ENCODE measurements around the gene NADK.
A peak's percentile ranks its signal among the peaks of the same experiment; 100 is the strongest.

Gene NADK, protein sequence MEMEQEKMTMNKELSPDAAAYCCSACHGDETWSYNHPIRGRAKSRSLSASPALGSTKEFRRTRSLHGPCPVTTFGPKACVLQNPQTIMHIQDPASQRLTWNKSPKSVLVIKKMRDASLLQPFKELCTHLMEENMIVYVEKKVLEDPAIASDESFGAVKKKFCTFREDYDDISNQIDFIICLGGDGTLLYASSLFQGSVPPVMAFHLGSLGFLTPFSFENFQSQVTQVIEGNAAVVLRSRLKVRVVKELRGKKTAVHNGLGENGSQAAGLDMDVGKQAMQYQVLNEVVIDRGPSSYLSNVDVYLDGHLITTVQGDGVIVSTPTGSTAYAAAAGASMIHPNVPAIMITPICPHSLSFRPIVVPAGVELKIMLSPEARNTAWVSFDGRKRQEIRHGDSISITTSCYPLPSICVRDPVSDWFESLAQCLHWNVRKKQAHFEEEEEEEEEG

DNA sequence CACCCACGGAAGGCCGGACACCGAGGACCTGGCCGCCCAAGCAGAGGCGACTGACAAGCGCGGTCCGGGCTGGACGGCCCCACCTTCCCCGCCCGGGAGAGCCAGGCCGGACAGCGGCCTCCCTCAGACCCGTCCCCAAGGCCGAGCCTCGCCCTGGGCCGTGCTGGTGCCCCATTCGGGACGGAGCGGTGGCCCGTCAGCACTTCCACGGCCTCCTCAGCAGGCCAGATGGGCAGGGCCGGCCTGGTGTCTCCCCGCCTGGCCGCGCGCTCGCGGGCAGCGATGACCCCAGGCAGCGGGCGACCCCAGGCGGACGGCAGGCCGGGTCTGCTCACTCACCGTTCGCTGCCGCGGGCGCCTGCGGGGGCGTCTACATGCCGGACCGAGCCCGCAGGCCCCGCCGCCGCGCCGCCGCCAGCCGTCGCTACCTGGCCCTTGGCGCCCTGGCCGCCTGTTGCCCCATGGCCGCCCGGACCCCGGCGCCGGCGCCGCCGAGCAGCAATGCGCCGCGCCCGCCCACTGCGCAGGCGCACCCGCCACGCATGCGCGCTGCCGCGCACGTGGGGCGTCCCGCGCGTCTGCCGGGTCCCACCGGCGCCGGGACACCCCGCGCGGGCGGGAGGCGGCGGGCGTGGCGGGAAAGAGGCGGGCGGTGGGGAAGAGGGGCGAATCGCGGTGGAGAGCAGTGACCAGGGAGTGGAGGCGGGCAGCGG, at the start of gene NADK:
NADK (minus strand) TSS at position 521 of the 713 bp plus-strand sequence. CDS start 13,064 bp downstream, outside the sequence.
- peak; percentile 76 for DNase-seq

DNA sequence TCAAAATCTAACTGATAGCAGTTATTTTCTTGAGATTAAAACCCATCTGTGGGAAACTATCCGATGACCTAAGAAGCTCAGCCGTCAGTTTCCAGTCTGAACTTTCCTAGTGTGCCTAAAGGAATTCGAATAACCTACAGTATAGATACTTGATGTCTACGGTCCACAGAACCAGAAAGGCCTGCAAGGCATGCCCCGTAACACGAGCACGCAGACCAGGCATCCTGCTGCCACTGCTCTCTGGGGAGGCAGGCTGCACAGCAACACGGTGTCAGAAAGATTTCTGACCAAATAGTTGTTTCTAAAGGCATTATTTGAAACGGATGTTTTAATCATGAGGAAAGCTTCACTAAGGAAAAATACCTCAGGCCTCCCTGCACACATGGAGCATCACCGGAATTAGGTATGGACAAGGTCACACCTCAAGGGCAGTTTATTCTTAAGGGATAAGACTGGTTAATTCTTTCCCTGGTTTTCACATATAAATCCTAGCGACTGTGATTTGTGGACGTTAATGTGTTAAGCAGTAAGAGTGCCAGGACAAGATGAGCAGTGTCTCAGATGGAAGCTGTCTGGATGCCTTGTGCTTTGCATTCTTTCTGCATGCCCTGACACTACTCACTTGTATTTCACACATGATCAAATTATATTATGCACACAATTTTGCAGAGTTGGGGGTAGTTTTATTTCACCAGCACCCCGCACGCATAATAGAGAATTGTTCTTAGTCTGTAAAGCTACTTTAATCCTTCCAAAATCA, 49.0 kb upstream of the NADK start:
- DNase-seq, result no peak

DNA sequence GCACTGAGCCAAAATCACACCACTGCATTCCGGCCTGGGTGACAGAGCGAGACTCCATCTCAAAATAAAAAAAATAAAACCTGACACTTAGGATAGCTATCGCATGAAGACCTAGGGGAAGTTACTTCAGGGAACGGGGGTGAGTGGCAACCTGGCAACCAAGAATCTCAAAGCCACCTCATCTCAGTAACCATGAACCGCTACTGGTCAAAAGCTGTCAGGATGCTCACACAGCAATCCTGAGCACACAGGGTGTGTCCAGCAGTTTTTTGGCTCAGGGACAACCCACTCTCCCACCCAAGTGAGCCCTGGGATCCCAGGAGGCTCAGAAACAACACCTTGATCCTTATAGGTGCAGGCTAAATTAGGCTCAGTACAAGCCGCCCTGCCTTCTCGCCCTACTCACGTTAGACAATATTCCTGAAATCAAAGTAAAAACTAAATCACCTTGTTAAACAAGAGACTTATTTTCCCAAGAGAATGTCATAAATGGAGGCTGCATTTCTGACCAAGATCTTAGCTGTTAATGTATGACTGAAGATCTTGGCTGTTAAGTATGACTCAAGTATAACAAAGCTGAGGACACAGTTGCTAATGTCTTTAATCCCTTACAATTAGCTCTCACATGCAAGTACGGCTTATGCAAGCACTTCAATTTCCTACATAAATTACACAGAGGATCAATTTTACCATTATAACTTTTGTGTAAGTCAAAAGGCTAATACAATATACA, 48.3 kb upstream of the NADK start:
- no peak for DNase-seq

DNA sequence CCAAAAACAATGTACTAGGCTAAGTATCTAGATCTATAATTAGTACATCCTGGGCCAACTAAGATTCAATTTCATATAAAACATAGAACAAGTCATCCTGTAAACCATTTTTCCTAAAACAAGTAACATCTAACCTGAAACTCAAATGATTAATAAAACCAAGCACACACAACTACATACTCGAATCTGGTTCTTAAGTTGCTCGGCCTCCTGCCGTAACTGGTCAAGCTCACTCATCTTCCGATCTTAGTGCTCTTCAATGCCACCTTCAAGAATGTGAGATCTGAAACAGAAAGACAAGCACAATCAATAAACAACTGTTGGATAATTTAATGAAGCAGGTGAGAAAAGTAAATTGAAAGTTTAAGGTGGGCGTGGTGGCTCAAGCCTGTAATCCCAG, 46.9 kb upstream of the NADK start:
- DNase-seq, result no peak

DNA sequence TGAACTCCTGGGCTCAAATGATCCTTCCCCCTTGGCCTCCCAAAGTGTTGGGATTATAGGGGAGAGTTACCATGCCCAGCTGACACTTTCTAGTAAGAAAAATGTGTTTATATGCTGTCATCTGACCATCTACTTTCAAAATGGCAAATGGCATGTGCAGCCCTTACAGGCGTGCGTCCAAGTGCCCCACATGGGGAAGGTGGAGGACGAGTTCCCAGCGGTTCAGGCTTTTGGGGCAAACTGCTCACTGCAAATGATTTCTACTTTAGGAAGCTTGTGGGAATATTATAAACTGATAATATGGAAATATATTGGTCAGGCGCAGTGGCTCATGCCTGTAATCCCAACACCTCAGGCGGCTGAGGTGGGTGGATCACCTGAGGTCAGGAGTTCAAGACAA, 41.5 kb upstream of the NADK start:
- DNase-seq, result no peak

DNA sequence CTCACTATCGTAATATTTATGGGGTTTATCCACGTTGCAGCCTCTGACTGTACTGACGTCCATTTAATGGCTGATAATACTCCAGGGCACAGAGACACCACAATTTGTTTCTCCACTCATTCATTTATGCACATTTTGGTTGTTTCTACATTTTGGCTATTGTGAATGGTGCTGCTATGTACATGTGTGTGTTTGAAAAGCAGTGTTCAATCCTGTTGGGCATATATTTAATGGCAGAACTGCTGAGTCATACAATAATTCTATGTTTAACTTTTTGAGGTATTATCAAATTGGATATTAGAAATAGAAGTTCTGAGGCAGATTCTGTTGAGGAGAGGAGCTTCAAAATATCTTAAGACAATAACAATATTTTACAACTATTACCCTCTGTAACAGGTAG, 39.0 kb upstream of the NADK start:
- no peak for DNase-seq

DNA sequence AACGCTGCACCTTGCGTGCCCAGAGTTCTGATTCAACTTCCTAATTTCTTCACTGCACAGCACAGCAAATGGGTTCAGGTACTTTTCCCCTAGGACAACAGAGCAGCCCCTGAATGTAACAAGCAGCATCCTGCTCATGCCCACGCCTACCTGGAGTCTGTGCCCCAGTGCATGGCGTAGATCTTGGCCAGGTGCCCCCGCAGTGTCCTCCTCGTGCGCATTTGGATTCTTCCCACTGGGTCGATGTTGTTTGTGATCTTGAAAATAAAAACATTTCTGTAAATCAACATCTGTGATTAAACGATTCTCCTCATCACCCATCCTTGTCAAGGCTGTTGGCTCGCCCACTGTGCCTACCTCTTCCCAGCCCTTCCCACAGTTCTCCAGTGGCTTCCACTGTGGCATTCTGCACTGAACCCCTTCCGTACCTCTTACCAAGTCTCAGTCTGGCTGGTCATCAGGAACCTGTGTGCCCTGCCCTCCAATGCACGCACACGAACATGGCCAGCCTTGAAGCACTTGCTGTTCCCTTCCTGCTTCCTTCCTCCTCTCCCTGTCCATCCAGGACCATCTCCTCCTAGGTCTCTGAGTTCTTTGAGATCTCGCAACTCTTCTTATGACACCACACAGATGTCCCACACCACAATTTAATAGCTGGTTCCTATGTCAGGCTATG, 37.5 kb upstream of the NADK start:
- no peak for DNase-seq

DNA sequence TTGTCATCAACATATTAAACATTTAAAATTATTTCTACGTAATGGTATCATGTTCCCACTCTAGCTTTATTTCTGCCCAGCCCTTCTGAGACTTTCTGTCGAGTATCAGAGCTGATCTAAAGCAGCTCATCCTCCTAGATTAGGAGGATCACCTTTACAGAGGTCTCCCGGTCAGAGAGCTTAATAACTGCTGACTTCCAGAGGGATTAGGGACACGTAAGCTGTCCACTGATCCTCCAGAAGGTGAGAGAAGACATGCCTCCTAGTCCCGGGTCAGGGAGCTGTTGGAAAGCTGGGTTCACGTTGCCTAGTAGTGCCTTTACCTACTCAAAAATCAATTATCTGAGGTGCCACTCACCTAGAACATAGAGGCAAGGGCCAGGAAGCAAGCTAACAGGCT, 31.2 kb upstream of the NADK start:
- no peak for DNase-seq

DNA sequence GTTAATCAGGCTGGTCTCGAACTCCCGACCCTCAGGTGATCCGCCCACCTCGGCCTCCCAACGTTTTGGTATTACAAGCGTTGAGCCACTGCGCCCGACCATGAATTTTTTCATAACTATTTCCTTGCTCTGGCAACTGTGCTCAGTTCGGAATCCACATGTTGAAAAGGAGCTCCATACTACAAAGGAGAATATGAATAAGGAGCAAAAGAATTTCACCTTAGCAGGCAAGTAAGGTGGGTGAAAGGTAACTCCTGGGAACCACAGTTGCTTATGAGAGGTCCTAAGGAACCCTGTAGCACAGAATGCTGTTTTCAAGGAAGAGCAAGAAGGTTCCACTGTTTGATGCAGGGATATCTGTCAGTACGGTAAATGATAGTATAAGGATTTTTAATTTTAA, 29.9 kb upstream of the NADK start:
- DNase-seq, result no peak

DNA sequence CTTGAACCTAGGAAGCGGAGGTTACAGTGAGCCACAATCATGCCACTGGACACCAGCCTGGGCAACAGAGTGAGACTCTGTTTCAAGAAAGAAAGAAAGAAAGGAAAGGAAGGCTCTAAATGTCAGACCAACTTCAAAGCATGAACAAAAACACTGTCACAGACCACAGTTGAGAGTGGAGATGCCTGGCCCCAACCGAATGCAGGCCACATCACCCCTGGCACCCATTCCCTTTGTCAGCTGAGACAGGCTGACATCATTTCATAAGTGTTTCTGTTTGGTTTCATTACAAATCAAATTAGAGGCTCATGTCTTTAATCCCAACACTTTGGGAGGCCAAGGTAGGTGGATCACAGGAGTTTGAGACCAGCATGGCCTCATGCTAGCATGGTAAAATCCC, 28.6 kb upstream of the NADK start:
- DNase-seq, result no peak

DNA sequence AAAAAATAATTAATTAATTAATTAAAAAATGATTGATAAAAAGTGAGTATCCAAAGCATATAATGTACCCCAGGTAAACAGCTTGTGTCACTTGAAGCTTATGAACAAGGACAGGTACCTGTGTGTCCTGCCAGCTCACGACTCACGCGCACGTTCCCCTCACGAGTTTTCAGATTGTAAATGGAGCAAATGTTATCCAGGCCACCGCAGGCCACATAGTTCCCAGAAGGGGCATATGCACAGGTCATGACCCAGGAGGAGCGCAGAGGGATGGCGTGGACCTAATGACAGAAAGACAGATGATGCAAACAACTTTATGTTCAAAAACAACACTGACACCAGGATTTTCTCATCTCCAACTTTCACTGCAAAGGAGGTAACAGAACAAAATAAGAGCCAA, 26.0 kb upstream of the NADK start:
- DNase-seq, result no peak

DNA sequence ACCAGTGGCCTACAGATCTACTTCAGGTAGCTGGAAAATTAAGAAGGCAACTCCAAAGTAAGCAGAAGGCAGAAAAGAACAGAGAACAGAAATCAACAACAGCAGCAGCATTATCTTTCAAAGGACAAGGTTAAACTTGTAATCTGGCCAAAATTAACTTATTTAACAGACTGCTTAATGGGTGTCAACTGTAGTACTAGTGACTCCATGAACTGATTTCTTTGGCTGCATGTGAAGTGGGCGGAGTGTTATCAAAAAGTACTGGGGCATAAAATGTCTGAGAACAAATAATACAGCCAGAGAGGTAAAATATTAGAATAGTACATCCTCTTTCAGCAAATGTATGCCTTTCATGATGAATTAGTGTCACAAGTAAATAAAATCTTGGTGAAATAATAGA, 24.6 kb upstream of the NADK start:
- DNase-seq, result no peak

DNA sequence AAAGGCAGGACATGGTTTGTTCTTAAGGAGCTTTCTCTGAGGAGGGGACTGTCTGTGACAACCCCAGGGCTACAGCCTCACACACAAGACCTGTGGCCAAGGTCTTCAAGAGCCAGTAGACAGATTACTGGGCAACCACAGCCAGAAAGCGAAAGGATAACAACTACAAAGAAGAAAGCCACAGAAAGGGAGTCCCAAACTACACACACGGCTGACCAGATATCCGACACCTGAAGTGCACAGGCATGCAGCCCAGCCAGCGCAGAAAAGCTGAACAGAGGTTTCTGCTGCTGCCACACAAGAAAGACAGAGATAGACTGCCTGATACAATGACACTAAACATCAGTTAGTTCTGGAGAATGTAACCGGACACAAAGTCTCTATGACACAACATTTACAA, 21.4 kb upstream of the NADK start:
- DNase-seq, result no peak

DNA sequence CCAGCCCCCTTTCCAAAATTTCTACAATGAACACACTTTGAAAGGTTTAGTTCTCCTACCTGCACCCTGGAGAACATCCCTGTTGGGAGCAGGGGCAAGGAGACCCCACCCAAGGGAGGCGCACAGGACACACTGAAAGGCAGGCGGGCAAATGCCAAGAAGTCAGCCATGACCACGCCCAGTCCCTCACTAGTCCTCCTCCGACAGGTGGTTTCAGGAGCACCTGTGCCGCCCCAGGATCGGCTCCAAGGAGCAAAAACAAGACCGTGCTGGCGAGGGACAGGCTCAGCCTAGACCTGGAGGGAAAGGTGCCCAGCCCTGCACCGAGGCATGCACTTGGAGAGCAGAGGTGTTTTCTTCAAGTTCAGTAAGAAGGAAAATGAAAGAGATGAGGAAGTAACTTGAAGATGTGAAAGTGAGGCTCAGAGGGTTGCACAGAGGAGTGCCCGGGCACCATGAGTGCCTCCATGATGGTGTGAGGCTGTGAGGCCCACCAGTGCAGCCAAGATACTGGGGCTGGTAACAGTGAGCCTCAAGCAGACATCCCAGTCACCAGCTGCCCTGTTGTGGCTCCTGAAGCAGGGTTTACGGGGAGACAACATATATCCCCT, 19.6 kb upstream of the NADK start:
- DNase-seq, result no peak

DNA sequence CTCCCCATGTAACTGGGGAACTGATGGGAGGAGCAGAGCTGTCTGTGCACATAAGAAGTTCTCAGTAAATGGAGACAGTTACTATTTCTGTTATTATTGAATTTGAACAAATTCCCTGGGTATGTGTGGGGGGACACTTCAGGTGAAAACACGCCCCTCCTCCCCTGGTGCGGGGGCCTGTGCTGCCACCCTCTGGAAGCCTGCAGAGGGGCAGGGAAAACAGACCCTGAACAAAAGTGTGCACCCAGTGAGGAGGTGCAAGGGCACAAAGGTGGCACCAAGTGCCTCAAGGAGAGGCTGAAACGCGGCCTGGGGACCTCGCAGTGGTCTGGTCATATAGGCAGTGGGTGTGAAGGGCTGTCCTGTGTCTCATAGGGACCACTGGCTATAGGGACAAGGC, 18.2 kb upstream of the NADK start:
- DNase-seq, result no peak

DNA sequence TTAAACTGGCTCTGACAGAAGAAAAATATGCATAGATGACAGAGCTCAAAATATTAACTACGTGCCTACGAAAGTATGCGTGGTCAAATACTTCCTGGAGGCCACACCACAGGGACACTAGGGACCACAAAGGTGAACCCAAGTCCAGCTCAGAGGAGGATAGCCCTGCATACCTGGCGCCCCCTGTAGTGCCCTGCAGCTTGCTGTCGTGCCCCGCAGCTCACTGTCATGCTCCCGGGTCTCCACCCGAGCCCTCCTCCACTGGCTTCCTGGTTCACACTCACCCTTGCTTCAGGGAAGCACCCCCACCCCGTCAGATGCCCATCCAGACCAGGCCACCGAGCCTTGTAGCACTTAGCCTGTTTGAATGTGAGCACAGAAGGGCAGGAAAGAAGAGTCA, 16.7 kb upstream of the NADK start:
- DNase-seq, result no peak

DNA sequence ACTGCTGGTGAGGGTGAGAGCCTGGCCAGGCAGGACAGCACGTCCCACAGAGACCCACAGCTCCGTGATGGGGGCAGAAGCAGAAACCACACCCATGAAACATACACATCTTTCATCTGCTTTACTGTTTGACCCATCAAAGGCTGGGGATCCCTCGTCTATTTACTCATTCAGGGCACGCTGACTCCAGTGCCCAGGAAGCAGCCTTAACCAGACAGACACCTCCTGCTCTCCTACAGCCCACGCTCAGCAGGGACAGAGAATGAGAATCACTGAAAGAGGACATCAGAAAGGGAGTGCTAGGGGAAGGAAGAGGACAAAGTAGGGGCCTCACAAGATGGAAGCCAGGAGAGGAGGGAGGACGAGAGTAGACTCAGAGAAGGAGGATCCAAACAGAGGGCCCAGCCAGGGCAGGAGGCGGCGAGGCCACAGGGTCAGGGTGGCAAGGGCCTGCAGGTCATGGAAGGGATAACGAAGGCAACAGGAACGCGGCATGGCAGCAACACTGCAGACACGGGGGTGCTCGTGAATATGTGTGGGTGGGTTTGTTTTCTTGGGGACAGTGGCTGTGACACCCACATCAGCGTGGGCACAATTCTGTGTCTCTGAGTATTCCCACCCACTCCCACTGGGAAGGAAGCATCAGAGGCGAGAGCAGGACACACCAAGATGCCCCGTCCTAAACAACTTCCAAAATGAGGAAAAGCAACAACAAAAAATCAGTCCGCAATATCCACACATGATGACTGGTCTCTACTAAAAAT, 15.4 kb upstream of the NADK start:
- DNase-seq, result no peak

DNA sequence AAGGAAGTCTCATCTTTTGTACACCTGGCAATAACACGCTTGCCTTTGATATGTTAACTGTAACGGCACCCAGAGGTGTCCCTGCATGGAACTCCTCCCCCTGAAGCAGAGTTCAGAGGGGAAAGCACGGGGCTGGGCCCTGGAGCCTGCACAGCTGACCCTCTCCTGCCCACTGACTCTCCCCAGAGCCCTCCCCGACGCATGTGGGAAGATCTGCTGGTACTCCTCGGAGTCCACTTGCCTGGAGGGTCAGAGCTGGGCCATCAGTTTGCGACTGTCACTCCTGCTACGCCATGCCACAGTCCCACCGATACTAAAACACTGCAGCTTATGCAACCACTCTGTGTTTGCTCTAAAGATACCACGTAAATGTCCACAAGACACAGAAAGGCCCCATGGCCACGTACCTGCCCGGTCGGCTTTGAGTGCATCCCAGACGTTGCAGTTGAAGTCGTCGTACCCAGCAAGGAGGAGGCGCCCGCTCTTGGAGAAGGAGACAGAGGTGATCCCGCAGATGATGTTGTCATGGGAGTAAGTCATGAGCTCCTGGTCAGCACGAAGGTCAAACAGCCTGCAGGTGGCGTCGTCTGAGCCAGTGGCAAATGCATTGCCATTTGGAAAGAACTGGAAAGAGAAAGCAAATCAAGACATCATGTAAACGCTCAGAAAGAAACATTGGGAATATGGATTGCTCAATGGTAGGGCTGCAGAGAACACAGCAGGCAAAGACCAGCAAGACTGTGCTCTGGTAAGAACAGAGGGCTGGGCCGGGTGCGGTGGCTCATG, 10.6 kb upstream of the NADK start:
- DNase-seq, result peak; percentile 22

DNA sequence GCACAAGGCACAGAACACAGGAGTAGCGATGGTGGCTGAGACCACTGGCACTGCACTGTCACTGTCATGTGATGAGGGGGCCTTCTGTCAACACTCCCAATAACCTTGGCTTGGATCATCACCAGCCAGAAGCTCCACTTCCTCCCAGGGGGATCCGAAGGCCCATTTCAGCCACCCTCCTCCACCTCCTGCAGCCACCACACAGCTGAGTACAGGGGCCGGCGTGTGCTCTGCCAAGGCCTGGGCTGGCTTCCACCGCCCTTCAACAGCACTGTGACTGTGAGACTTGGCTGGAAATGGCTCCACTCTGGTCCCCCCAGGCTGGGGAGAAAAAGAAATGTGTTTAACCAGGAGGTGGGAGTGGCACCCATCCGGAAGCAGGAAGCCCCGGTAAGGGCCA, 9.9 kb upstream of the NADK start:
- no peak for DNase-seq
